GM12878 (cell line): ENCODE data around the gene EPHA10. TPM values are rescaled to one million over a fixed set of nuclear protein-coding genes. Genes with fewer than 3 reads are reported as not detected.

Experiments
- ATAC-seq: fragments of 200-7000 bp; cut with Tn5 transposase; 3 replicates; pipeline ENCODE4 v1.9.1; 2020; ENCODE audit warnings: mild to moderate bottlenecking, moderate library complexity
- BruUV-seq: library from RNA; stranded (reverse); fragments of 400-500 nt; replicated peaks from 2 replicates; lab custom pipeline; 2021; lab: Mats Ljungman, UMichigan
- CTCF ChIA-PET: fragments of 300-600 bp; sonication (Branson Sonifier 250); formaldehyde crosslinking; extraction: SDS; loops from one replicate; lab custom pipeline; 2021; ENCODE audit warnings: inconsistent platforms; lab: Yijun Ruan, JAX
- POLR2A ChIA-PET: fragments of 350-600 bp; formaldehyde crosslinking; extraction: SDS; loops from one replicate; lab custom pipeline; 2021; ENCODE audit warnings: inconsistent platforms; lab: Charles Lee
- RAD21 ChIA-PET: fragments of 300-600 bp; sonication (Branson Sonifier 250); formaldehyde crosslinking; loops from one replicate; lab custom pipeline; 2023; ENCODE audit warnings: antibody characterized with exemption; ENCODE audit not compliant: unreplicated experiment; lab: Charles Lee
- SMC1A ChIA-PET: fragments of 300-600 bp; sonication (Branson Sonifier 250); formaldehyde crosslinking; loops from one replicate; lab custom pipeline; 2023; ENCODE audit not compliant: unreplicated experiment, uncharacterized antibody; lab: Charles Lee
- DNase-seq: peaks from one replicate; pipeline ENCODE4 v3.0.0-alpha.2; 2011; ENCODE audit warnings: low read depth, low spot score
- FAIRE-seq: peaks from 3 replicates; lab custom pipeline; 2011; peaks lifted over from hg19 to GRCh38; lab: Jason Lieb, UNC
- H2AFZ ChIP-seq: 2 replicates; pipeline ENCODE4 v1.6.0; 2011; ENCODE audit warnings: low read depth, low read length, control low read depth; ENCODE audit not compliant: control insufficient read depth
- H3K27ac ChIP-seq: 2 replicates; pipeline ENCODE4 v1.5.1; 2011; ENCODE audit warnings: control low read depth; ENCODE audit not compliant: control insufficient read depth, insufficient read depth
- H3K27me3 ChIP-seq, 2 experiments: replicated peaks in 1 of 2; 2 replicates each; pipeline versions ENCODE4 v1.6.0 to v1.6.1; 2011; ENCODE audit warnings: low read length in 1 of 2; ENCODE audit not compliant: control insufficient read depth in 2 of 2, insufficient read depth in 2 of 2
- H3K36me3 ChIP-seq, 2 experiments: 2 replicates each; pipeline ENCODE4 v1.5.1; 2011; ENCODE audit warnings: low read length in 1 of 2; ENCODE audit not compliant: control insufficient read depth in 2 of 2, insufficient read depth in 2 of 2
- H3K4me1 ChIP-seq: 2 replicates; pipeline ENCODE4 v1.6.1; 2011; ENCODE audit warnings: mild to moderate bottlenecking, low read length, moderate library complexity, mixed read lengths; ENCODE audit not compliant: control insufficient read depth, insufficient read depth
- H3K4me2 ChIP-seq: 2 replicates; pipeline ENCODE4 v1.6.0; 2011; ENCODE audit warnings: control low read depth; ENCODE audit not compliant: control insufficient read depth, insufficient read depth
- H3K4me3 ChIP-seq: fragments of 200-600 bp; sonication (generic); 2 replicates; pipeline ENCODE4 v1.5.1; 2016
- H3K79me2 ChIP-seq: 2 replicates; pipeline ENCODE4 v1.6.0; 2011; ENCODE audit warnings: low read length; ENCODE audit not compliant: control insufficient read depth, insufficient read depth
- H3K9ac ChIP-seq: 2 replicates; pipeline ENCODE4 v1.8.0; 2011; ENCODE audit warnings: low read length, control low read depth, mixed read lengths; ENCODE audit not compliant: control insufficient read depth, insufficient read depth
- H3K9me3 ChIP-seq: replicated peaks from 3 replicates; pipeline ENCODE4 v1.5.1; 2011; ENCODE audit warnings: mild to moderate bottlenecking, low read length; ENCODE audit not compliant: control insufficient read depth, insufficient read depth
- H4K20me1 ChIP-seq: 2 replicates; pipeline ENCODE4 v1.6.0; 2011; ENCODE audit not compliant: control insufficient read depth, insufficient read depth
- BACH1 ChIP-seq: fragments of 450-650 bp; IDR thresholded peaks from 2 replicates; pipeline ENCODE4 v1.6.1; 2017; ENCODE audit warnings: mild to moderate bottlenecking, borderline replicate concordance
- BHLHE40 ChIP-seq, 2 experiments: fragments of 450-650 bp in 1 of 2; IDR thresholded peaks; 2 replicates each; pipeline ENCODE4 v1.6.1; 2011 to 2017; ENCODE audit warnings: low read depth in 2 of 2, borderline replicate concordance in 1 of 2, improper control_type of control experiment in 1 of 2, low read length in 1 of 2, mild to moderate bottlenecking in 1 of 2
- E2F4 ChIP-seq: IDR thresholded peaks from 2 replicates; pipeline ENCODE4 v1.6.1; 2012; ENCODE audit warnings: low read depth, low read length, improper control_type of control experiment
- EGR1 ChIP-seq, 2 experiments: IDR thresholded peaks; 1 replicate in 1 of 2; 2 replicates in 1 of 2; pipeline ENCODE4 v1.6.1; 2011 to 2012; ENCODE audit warnings: low read depth in 2 of 2, low read length in 2 of 2, borderline replicate concordance in 1 of 2, mild to moderate bottlenecking in 1 of 2, moderate library complexity in 1 of 2
- FOXK2 ChIP-seq: fragments of 450-650 bp; IDR thresholded peaks from 2 replicates; pipeline ENCODE4 v1.6.1; 2017; ENCODE audit warnings: mild to moderate bottlenecking, moderate library complexity
- HCFC1 ChIP-seq: fragments of 150-350 bp; IDR thresholded peaks from 2 replicates; pipeline ENCODE4 v1.6.1; 2014; ENCODE audit warnings: low read length
- HDGF ChIP-seq: fragments of 450-650 bp; IDR thresholded peaks from 2 replicates; pipeline ENCODE4 v1.6.1; 2016; ENCODE audit warnings: antibody characterized with exemption
- IRF3 ChIP-seq: fragments of 450-650 bp; IDR thresholded peaks from 2 replicates; pipeline ENCODE4 v1.6.1; 2014; ENCODE audit warnings: mild to moderate bottlenecking
- MYB ChIP-seq: fragments of 150-350 bp; IDR thresholded peaks from 2 replicates; pipeline ENCODE4 v1.6.1; 2014; ENCODE audit warnings: mild to moderate bottlenecking, low read depth, low read length, borderline replicate concordance
- NR2F1 ChIP-seq: fragments of 450-650 bp; conservative IDR thresholded peaks from 2 replicates; pipeline ENCODE4 v1.6.1; 2017; ENCODE audit warnings: mild to moderate bottlenecking
- POLR2A ChIP-seq: IDR thresholded peaks from 2 replicates; pipeline ENCODE4 v1.6.1; 2011; ENCODE audit warnings: low read depth, mild to moderate bottlenecking, low read length
- RELA ChIP-seq: fragments of 450-650 bp; IDR thresholded peaks from 2 replicates; pipeline ENCODE4 v1.8.0; 2014; ENCODE audit warnings: borderline replicate concordance; ENCODE audit not compliant: partially characterized antibody
- SMAD5 ChIP-seq: IDR thresholded peaks from 2 replicates; pipeline ENCODE4 v1.6.1; 2016; ENCODE audit warnings: antibody characterized with exemption, low read depth
- SPI1 ChIP-seq: IDR thresholded peaks from 2 replicates; pipeline ENCODE4 v1.6.1; 2011; ENCODE audit warnings: low read depth, mild to moderate bottlenecking, low read length, moderate library complexity, borderline replicate concordance; ENCODE audit not compliant: insufficient read depth
- ZNF592 ChIP-seq: fragments of 450-650 bp; IDR thresholded peaks from 2 replicates; pipeline ENCODE4 v1.6.1; 2017; ENCODE audit warnings: mild to moderate bottlenecking, moderate library complexity
- WGBS: methylation state at CpG from one replicate; pipeline ENCODE4 v1.1.6; 2016; ENCODE audit warnings: low lambda C conversion rate; ENCODE audit not compliant: insufficient replicate concordance, insufficient coverage; ENCODE audit errors: missing lambda C conversion rate; 5-methylcytosine and 5-hydroxymethylcytosine counted together
- in situ Hi-C: fragments of 300-500 bp; cut with MboI; formaldehyde crosslinking; loops from 9 replicates; pipeline ENCODE4 v1.14.3; 2018; ENCODE audit warnings: mixed read lengths
- intact Hi-C: fragments of 100-400 bp; cut with micrococcal nuclease; formaldehyde crosslinking; loops from one replicate; pipeline ENCODE4 v1.14.2; 2022; ENCODE audit not compliant: unreplicated experiment
- polyA plus RNA-seq, 11 experiments: library from polyadenylated mRNA; depleted of rRNA in 4 of 11; unstranded in 6 of 11; stranded (reverse) in 5 of 11; fragments of >200 nt; fragmentation: Nextera tagmentation in 4 of 11; fragmentation: Illumina TruSeq in 1 of 11; extraction: Ambion mirVana in 4 of 11; extraction: Trizol in 1 of 11; gene quantifications; 1 replicate in 1 of 11; 2 replicates in 10 of 11; pipeline versions ENCODE4 v1.2.1 to v1.2.3, GENCODE V29; 2011 to 2016; ENCODE audit warnings: inconsistent platforms in 2 of 11, missing spikeins in 2 of 11, low read depth in 1 of 11
- total RNA-seq, 4 experiments: library from RNA; depleted of rRNA in 3 of 4; stranded (reverse); fragments of >200 nt in 3 of 4; fragmentation: Illumina TruSeq in 1 of 4; extraction: Trizol in 1 of 4; gene quantifications; 2 replicates each; pipeline versions ENCODE4 v1.2.1 to v1.2.3, GENCODE V29; 2013 to 2021

Gene EPHA10
- total and polyA plus RNA-seq, 10 of the 15 experiments (the other 5 are each of a cell fraction or from before 2014, with no cell fraction given): 0.05 to 0.06 TPM; not detected in 8

- DNase-seq (no peak), FAIRE-seq (no peak), ATAC-seq (peak; percentile 87)
- H3K4me3 ChIP-seq: peak within 1 kb of the TSS; percentile 68
- no peak within 1 kb of the TSS for H3K27ac ChIP-seq
- SMC1A ChIA-PET: interaction anchor here (0.7 kb wide), 1 partner anchor 16 kb away, joined by 4 read pairs; no protein-coding TSS in a partner anchor
- intact Hi-C loops (no loop called here), in situ Hi-C loops (no loop called here)
- peak within 1 kb of the TSS; percentile 85 for H3K4me2 ChIP-seq
- H3K4me1 ChIP-seq: peaks cover 17% of the 10 kb centered on the region
- POLR2A ChIA-PET: no interaction called here
- H3K36me3 ChIP-seq: no peaks in the 10 kb centered on the region
- WGBS: 2% methylated on average over 45 of the region's 82 CpGs
- no peaks in the 10 kb centered on the region for H4K20me1 ChIP-seq
- RAD21 ChIA-PET: interaction anchor here (1.3 to 1.4 kb wide), 2 partner anchors 14 to 66 kb away, joined by 4 read pairs; partner anchors contain the start of genes C1orf122, MTF1 and YRDC
- H3K27me3 ChIP-seq: no peaks in the 10 kb centered on the region; a peak in 1 of 4 replicates
- CTCF ChIA-PET: interaction anchor here (0.7 to 1.1 kb wide), 3 partner anchors 57 to 112 kb away, joined by 4 read pairs; no protein-coding TSS in a partner anchor
- H2AFZ ChIP-seq: peak within 1 kb of the TSS; percentile 84
- H3K79me2 ChIP-seq: no peaks in the 10 kb centered on the region; the same call in 1 of the 2 replicates
- no peaks in the 10 kb centered on the region for H3K9me3 ChIP-seq
- BruUV-seq: no TSS peak
- peak within 1 kb of the TSS; percentile 56; the same call in 1 of the 2 replicates for H3K9ac ChIP-seq
- TF ChIP-seq ZNF592 (no peak), SMAD5 (no peak), HCFC1 (peak; percentile 24; the same call in 1 of the 2 replicates), MYB (no peak), NR2F1 (peak; percentile 74), HDGF (no peak), FOXK2 (peak; percentile 62), BHLHE40 (IDR thresholded peaks at IDR 0.05; ENCODE audit: borderline replicate concordance in 1 of 2, low read depth in 2 of 2, low read length in 1 of 2) (peak; percentile 20 to 82; a peak in 2 of 4 replicates), IRF3 (no peak), BACH1 (peak; percentile 38; the same call in 1 of the 2 replicates), SPI1 (0 out of 2 replicates have a peak, but pooled peaks have one; percentile 3), RELA (peak; percentile 15), EGR1 (IDR thresholded peaks at IDR 0.05; ENCODE audit: borderline replicate concordance in 1 of 2, low read depth in 2 of 2, low read length in 2 of 2) (peak in 1 of 2 experiments; percentile 92; a peak in 2 of 3 replicates), E2F4 (no peak), POLR2A (peak; percentile 69)
Measured at GRCh38 chr1:37793773-37794371, 29.0 kb upstream of the EPHA10 start, which contains the start of gene MANEAL. TSS of gene MANEAL (plus strand) at chr1:37793847. CDS start at chr1:37794183, 336 bp downstream.
